ENCODE data around the gene KNCN. TPM values are rescaled to one million over a fixed set of nuclear protein-coding genes. Genes with fewer than 3 reads are reported as not detected.

KNCN gene
- total RNA-seq, 1 donor from 2014 or later, result not detected

DNA sequence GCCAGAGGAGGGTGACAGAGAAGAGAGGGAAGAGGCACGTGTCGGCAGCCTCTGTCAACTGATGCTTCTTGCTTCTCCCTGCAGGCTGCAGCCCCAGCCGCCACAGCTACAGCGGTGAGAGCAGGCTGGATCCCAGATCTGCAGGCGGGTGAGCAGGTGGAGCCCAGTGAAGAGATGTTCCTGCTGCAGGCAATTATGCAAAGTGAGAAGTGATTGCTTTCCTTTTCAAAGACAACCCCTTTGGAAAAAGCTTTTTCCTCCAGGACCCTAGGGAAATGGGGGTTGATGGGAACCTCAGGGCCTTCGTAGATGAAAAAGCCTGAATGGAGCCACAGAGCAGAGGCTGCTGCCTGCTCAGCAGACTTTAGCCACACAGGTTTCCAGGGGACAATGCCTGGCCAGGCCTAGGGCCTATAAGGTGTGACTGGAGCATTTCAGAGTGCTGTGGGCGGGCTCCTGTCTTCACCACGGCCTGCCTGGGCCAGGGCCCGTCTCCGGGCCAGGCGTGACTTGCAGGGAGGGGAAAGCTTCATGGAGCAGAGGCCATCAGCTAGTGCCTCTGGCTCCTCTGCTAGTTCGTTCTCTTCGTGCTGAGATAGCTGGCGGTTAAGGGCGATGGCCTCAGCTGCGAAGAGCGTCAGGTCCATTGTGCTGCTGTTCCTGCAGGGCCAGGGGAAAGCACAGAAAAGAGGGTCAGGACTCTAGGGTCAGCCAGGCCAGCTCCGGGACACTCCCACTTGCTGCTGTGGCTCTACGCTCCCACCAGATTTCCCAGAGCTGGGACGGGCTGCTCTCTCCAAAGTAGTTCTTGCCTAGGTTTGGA is 6.9 kb upstream of the KNCN start:
- Mint-ChIP-seq H3K27me3 (no peaks in the 10 kb centered on the region), H3K4me1 (ENCODE audit: low read depth) (no peaks in the 10 kb centered on the region), H3K36me3 (ENCODE audit: insufficient read depth) (peaks cover 4% of the 10 kb centered on the region), H3K4me3 (ENCODE audit: low read depth) (no peak overlapping the region), H3K9me3 (ENCODE audit: low read depth) (no peaks in the 10 kb centered on the region), H3K27ac (no peak overlapping the region)
- no peak for TF ChIP-seq CTCF (IDR thresholded peaks at IDR 0.05; ENCODE audit: unreplicated experiment)
- DNase-seq (ENCODE audit: low spot score, unreplicated experiment), result no peak

DNA sequence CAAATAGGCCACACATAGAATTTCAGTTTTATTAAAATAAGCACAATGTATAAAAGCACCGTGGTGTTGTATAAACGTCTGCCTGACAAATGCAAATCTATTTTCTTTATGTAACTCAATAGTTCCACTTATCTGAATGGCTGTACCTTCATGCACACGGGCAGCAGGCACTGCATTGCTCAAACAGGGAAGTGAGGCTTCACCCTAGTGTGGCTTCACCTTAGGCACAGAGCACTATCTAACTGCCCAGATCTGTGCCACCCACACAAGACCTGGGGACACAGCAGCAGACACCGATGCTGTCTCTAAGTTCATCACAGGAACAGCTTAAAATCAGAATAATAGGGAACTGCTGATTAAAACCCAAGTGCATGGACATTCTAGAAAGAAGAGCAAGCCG is 6.0 kb upstream of the KNCN start:
- H3K36me3 Mint-ChIP-seq (ENCODE audit: insufficient read depth), result peaks cover 3% of the 10 kb centered on the region
- H3K27me3 Mint-ChIP-seq, result peaks cover 9% of the 10 kb centered on the region
- H3K4me1 Mint-ChIP-seq (ENCODE audit: low read depth), result no peaks in the 10 kb centered on the region
- TF ChIP-seq CTCF (IDR thresholded peaks at IDR 0.05; ENCODE audit: unreplicated experiment), result no peak
- H3K9me3 Mint-ChIP-seq (ENCODE audit: low read depth), result no peaks in the 10 kb centered on the region
- no peak overlapping the region for H3K4me3 Mint-ChIP-seq (ENCODE audit: low read depth)
- H3K27ac Mint-ChIP-seq, result no peak overlapping the region
- no peak for DNase-seq (ENCODE audit: low spot score, unreplicated experiment)

DNA sequence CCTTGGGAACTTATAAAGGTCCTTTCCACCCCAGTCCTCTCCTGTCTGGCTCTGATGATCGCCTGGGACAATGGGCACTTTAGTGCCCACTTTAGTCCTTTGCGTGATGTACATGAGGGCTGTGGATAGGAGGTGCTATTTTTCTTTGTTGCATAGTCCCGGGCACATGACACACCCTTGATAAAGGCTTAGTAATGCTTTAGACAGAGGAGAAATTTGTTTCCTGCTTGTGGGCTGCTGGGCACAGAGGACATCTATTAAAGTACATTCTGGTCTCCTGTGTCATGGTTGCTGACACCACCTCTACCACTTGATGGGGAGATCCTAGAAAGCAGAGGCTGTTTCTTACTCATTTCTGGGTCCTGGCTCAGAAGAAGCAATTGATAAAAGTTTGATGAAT is 5.4 kb upstream of the KNCN start:
- DNase-seq (ENCODE audit: low spot score, unreplicated experiment), result no peak
- Mint-ChIP-seq H3K4me1 (ENCODE audit: low read depth) (no peaks in the 10 kb centered on the region), H3K4me3 (ENCODE audit: low read depth) (no peak overlapping the region), H3K27me3 (peaks cover 11% of the 10 kb centered on the region), H3K36me3 (ENCODE audit: insufficient read depth) (peaks cover 3% of the 10 kb centered on the region), H3K9me3 (ENCODE audit: low read depth) (no peaks in the 10 kb centered on the region), H3K27ac (no peak overlapping the region)
- no peak for TF ChIP-seq CTCF (IDR thresholded peaks at IDR 0.05; ENCODE audit: unreplicated experiment)

- no peak overlapping the region for H3K4me3 Mint-ChIP-seq (ENCODE audit: low read depth)
- TF ChIP-seq CTCF (IDR thresholded peaks at IDR 0.05; ENCODE audit: unreplicated experiment), result no peak
- DNase-seq (ENCODE audit: low spot score, unreplicated experiment), result no peak
- no peaks in the 10 kb centered on the region for H3K4me1 Mint-ChIP-seq (ENCODE audit: low read depth)
- H3K36me3 Mint-ChIP-seq (ENCODE audit: insufficient read depth), result peaks cover 3% of the 10 kb centered on the region
- H3K27ac Mint-ChIP-seq, result peak overlapping the region; percentile 65
- H3K9me3 Mint-ChIP-seq (ENCODE audit: low read depth), result no peaks in the 10 kb centered on the region
- peaks cover 18% of the 10 kb centered on the region for H3K27me3 Mint-ChIP-seq
Measured at GRCh38 chr1:46555826-46556619, 4.6 kb upstream of the KNCN start.

- Mint-ChIP-seq H3K4me3 (ENCODE audit: low read depth) (no peak overlapping the region), H3K9me3 (ENCODE audit: low read depth) (no peaks in the 10 kb centered on the region), H3K36me3 (ENCODE audit: insufficient read depth) (peaks cover 3% of the 10 kb centered on the region), H3K4me1 (ENCODE audit: low read depth) (no peaks in the 10 kb centered on the region), H3K27me3 (peaks cover 25% of the 10 kb centered on the region), H3K27ac (no peak overlapping the region)
- TF ChIP-seq CTCF (IDR thresholded peaks at IDR 0.05; ENCODE audit: unreplicated experiment), result no peak
- DNase-seq (ENCODE audit: low spot score, unreplicated experiment), result no peak
Measured at GRCh38 chr1:46554597-46555381, 3.3 kb upstream of the KNCN start.

All from progenitor cell of endocrine pancreas (in vitro differentiated cells).